Measurements from ENCODE around the gene SLC35F1.

SLC35F1 gene

DNA sequence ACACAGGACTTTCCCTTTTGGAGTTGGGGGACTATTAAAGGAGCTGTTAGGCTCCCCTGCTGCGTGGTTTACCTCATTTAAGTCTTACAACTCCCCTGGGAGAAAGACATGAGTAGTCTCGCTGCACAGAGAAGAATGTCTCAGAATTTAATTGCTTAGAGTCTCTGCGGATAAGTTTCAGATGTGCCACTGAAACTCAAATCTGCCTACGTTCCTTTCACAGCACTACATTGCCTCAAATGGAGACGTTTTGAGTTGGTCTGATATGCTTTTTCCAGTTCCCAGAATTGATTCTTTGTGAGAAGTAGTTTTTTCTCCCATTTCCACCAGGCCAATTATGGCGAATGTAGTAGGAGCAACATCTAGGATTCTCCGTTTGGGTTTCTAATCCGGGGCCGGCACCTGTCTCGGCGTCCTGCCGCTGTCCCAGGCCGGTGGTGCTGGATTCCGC, 532 bp upstream of the SLC35F1 start:
- DNase-seq = no peak
- ChIA-PET CTCF (interaction anchor here (0.6 kb wide), 1 partner anchor 501 kb away, joined by 3 read pairs; no protein-coding TSS in a partner anchor), POLR2A (no interaction called here)
- Histone ChIP-seq H3K36me3 (ENCODE audit: control insufficient read depth in 4 of 4, insufficient read depth in 4 of 4, low read length in 3 of 4) (no peaks in the 10 kb centered on the region), H3K9me3 (ENCODE audit: control extremely low read depth in 1 of 5, control insufficient read depth in 4 of 5, insufficient read depth in 2 of 5, low read depth in 1 of 5, low read length in 4 of 5) (peaks cover 0 to 3% (median 1%) of the 10 kb centered on the region in 5 experiments), H3K4me1 (ENCODE audit: control extremely low read depth in 1 of 4, control insufficient read depth in 4 of 4, insufficient read depth in 4 of 4, low read length in 3 of 4) (peaks cover 0 to 23% (median 17%) of the 10 kb centered on the region in 4 experiments), H3K27me3 (replicated peaks in 2 of 5; ENCODE audit: control insufficient read depth in 4 of 5, insufficient read depth in 5 of 5, low read length in 4 of 5) (peaks cover 24 to 69% (median 32%) of the 10 kb centered on the region in 5 experiments), H3K4me3 (ENCODE audit: control insufficient read depth in 1 of 7, extremely low read depth in 1 of 7, insufficient read depth in 4 of 7, low read depth in 2 of 7, low read length in 6 of 7) (peak overlapping the region in 6 of 7 experiments; percentile 17 to 74 (median 65)), H3K27ac (ENCODE audit: insufficient read depth in 1 of 2, low read depth in 1 of 2, low read length in 2 of 2, poor library complexity in 1 of 2, severe bottlenecking in 2 of 2) (no peak overlapping the region)
- 12% methylated on average over 9 of the region's 14 CpGs for WGBS (ENCODE audit: insufficient coverage)

DNA sequence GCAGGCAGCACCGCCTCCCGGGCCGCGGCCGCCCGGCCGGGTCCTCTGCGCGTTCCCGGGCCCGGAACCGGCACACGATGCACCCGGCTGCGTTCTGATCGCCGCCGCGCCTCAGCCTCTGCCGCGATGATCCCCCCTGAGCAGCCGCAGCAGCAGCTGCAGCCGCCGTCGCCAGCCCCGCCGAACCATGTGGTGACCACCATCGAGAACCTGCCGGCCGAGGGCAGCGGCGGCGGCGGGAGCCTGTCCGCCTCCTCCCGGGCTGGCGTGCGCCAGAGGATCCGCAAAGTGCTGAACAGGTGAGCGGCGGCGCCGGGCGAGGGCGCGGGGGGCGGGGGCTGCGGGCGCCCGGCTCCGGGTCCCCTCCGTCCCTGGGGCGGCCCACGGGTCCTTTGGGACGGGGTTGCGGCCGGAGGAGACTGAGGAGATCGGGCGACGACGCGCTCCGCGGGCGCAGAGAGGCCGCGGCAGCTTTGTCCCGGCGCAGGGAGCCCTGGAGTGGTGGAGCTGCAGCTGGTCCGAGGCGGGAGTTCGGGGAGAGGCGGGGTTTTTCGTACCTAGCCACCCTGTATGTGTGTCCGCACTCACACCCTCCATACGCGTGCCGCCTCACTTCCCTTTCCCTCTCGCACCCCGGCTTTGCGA, 659 bp downstream of the SLC35F1 start:
- Histone ChIP-seq H3K4me3 (ENCODE audit: control insufficient read depth in 1 of 7, extremely low read depth in 1 of 7, insufficient read depth in 4 of 7, low read depth in 2 of 7, low read length in 6 of 7) (peak overlapping the region; percentile 20 to 74 (median 64)), H3K4me1 (ENCODE audit: control extremely low read depth in 1 of 4, control insufficient read depth in 4 of 4, insufficient read depth in 4 of 4, low read length in 3 of 4) (peaks cover 0 to 23% (median 17%) of the 10 kb centered on the region in 4 experiments), H3K36me3 (ENCODE audit: control insufficient read depth in 4 of 4, insufficient read depth in 4 of 4, low read length in 3 of 4) (no peaks in the 10 kb centered on the region), H3K9me3 (ENCODE audit: control extremely low read depth in 1 of 5, control insufficient read depth in 4 of 5, insufficient read depth in 2 of 5, low read depth in 1 of 5, low read length in 4 of 5) (peaks cover 0 to 3% (median 1%) of the 10 kb centered on the region in 5 experiments), H3K27me3 (replicated peaks in 2 of 5; ENCODE audit: control insufficient read depth in 4 of 5, insufficient read depth in 5 of 5, low read length in 4 of 5) (peaks cover 24 to 72% (median 32%) of the 10 kb centered on the region in 5 experiments), H3K27ac (ENCODE audit: insufficient read depth in 1 of 2, low read depth in 1 of 2, low read length in 2 of 2, poor library complexity in 1 of 2, severe bottlenecking in 2 of 2) (no peak overlapping the region)
- POLR2A ChIA-PET = no interaction called here
- CTCF ChIA-PET = no interaction called here
- no peak for DNase-seq
- under 1% methylated on average over 64 of the region's 81 CpGs for WGBS (ENCODE audit: insufficient coverage)

DNA sequence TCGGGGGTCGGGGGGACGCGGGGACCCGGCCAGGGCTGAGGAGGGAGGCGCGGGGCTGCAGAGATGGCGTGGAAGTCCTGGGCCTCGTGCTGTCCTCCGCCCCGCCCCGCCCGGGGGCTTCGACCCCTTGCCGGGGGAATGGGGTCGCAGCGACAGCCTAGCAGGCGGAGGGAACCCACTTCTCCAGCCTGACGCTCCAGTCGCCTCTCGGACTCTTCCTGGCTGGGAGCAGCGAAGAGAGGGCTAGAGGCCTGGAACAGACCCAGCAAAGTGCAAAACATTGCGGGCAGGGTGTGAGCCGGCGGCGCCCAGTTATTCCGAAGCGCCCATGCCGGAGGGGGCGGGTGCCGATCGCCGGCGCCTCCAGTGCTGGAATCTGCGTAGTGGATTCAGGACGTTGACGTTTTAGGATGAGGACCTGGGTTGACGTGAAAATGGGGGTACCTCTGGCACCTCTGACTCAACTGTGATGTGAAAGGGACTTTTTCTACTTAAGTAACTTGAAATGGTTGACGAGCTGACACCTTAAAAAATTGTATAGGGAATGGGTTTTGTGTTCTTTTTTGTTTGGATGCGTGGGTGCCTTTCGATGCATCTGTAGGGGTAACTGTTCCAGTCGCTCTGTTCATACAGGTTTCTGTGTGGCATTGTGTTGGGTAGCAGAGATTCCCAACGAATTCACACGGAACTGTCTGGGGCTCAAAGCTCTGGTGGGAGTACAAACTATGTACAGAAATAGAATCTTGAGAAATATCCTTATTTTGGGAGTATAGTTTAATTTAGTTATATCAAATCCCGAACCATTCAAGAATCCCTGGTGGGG, 1.4 kb downstream of the SLC35F1 start:
- peaks cover 24 to 72% (median 32%) of the 10 kb centered on the region in 5 experiments for H3K27me3 ChIP-seq (replicated peaks in 2 of 5; ENCODE audit: control insufficient read depth in 4 of 5, insufficient read depth in 5 of 5, low read length in 4 of 5)
- peaks cover 0 to 23% (median 17%) of the 10 kb centered on the region in 4 experiments for H3K4me1 ChIP-seq (ENCODE audit: control extremely low read depth in 1 of 4, control insufficient read depth in 4 of 4, insufficient read depth in 4 of 4, low read length in 3 of 4)
- WGBS (ENCODE audit: insufficient coverage) = 7% methylated on average over 38 of the region's 45 CpGs
- ChIA-PET POLR2A (no interaction called here), CTCF (no interaction called here)
- H3K9me3 ChIP-seq (ENCODE audit: control extremely low read depth in 1 of 5, control insufficient read depth in 4 of 5, insufficient read depth in 2 of 5, low read depth in 1 of 5, low read length in 4 of 5) = peaks cover 0 to 3% (median 1%) of the 10 kb centered on the region in 5 experiments
- H3K4me3 ChIP-seq (ENCODE audit: control insufficient read depth in 1 of 7, extremely low read depth in 1 of 7, insufficient read depth in 4 of 7, low read depth in 2 of 7, low read length in 6 of 7) = peak overlapping the region in 5 of 7 experiments; percentile 23 to 74 (median 64)
- no peak overlapping the region for H3K27ac ChIP-seq (ENCODE audit: insufficient read depth in 1 of 2, low read depth in 1 of 2, low read length in 2 of 2, poor library complexity in 1 of 2, severe bottlenecking in 2 of 2)
- DNase-seq = peak in 1 of 3 donors; percentile 20
- H3K36me3 ChIP-seq (ENCODE audit: control insufficient read depth in 4 of 4, insufficient read depth in 4 of 4, low read length in 3 of 4) = no peaks in the 10 kb centered on the region

DNA sequence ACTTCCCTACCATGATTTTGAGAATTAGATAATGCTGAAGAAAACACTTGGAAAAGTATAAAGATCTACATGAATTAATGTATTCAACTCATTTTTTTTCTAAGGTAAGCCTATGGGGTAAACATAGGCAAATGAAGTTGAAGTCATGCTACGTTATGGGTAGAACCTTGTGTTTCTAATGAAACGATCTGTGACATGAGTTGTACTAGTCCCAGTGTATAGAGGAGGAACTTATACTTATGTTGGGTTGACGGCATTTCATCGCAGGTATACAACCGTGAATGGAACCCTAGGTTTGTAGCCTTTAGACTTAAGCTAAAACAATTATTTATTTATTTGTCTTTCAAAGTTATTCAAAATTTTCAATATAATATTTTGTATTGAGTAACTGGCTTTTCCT, 2.6 kb downstream of the SLC35F1 start:
- Histone ChIP-seq H3K27ac (ENCODE audit: insufficient read depth in 1 of 2, low read depth in 1 of 2, low read length in 2 of 2, poor library complexity in 1 of 2, severe bottlenecking in 2 of 2) (no peak overlapping the region), H3K4me3 (ENCODE audit: control insufficient read depth in 1 of 7, extremely low read depth in 1 of 7, insufficient read depth in 4 of 7, low read depth in 2 of 7, low read length in 6 of 7) (no peak overlapping the region)
- CTCF ChIA-PET = no interaction called here

DNA sequence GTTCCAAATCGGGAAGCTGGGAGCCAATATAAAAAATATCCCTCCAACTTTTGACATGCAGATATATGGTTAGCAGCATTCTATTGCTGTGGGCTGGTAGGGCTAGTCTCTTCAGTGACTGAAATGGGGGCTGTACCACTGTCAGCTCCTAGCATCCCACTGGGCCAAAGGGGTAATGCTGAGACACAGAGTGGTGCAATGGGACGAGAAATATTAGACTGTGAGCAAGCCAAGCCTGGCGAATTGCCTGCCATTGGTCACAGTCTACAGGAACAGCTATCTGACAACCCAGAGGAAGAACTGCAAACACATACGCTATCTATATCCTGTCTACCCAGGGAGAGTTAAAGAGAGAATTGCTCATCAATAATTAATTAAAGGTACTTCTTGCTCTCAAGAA, 3.5 kb downstream of the SLC35F1 start:
- WGBS (ENCODE audit: insufficient coverage) = 90% methylated on average over 2 of the region's 4 CpGs

More for the DNA sequence above, 2.6 kb downstream of the SLC35F1 start:
- H3K27me3 ChIP-seq (replicated peaks in 2 of 5; ENCODE audit: control insufficient read depth in 4 of 5, insufficient read depth in 5 of 5, low read length in 4 of 5) = peaks cover 20 to 63% (median 24%) of the 10 kb centered on the region in 5 experiments
- 100% methylated on average over 2 of the region's 5 CpGs for WGBS (ENCODE audit: insufficient coverage)
- H3K36me3 ChIP-seq (ENCODE audit: control insufficient read depth in 4 of 4, insufficient read depth in 4 of 4, low read length in 3 of 4) = no peaks in the 10 kb centered on the region
- POLR2A ChIA-PET = no interaction called here
- peaks cover 0 to 3% (median 1%) of the 10 kb centered on the region in 5 experiments for H3K9me3 ChIP-seq (ENCODE audit: control extremely low read depth in 1 of 5, control insufficient read depth in 4 of 5, insufficient read depth in 2 of 5, low read depth in 1 of 5, low read length in 4 of 5)
- H3K4me1 ChIP-seq (ENCODE audit: control extremely low read depth in 1 of 4, control insufficient read depth in 4 of 4, insufficient read depth in 4 of 4, low read length in 3 of 4) = peaks cover 0 to 23% (median 17%) of the 10 kb centered on the region in 4 experiments
- no peak for DNase-seq

DNA sequence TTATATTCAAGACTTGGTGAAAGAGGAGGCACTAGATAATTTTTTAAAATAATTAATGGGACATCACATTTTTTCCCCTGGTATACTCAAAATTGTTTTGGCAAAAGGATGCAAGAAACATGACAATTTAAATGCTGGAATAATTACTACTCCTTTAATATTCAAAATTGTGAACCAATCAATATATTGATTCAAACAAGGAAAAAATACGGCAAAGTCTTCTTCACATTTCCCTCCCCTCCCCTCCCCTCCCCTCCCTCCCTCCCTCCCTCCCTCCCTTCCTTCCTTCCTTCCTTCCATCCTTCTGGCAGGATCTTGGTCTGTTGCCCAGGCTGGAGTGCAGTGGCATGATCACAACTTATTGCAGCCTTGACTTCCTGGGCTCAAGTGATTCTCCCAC, 4.1 kb downstream of the SLC35F1 start:
- ChIA-PET POLR2A (no interaction called here), CTCF (no interaction called here)
- Histone ChIP-seq H3K36me3 (ENCODE audit: control insufficient read depth in 4 of 4, insufficient read depth in 4 of 4, low read length in 3 of 4) (no peaks in the 10 kb centered on the region), H3K27ac (ENCODE audit: insufficient read depth in 1 of 2, low read depth in 1 of 2, low read length in 2 of 2, poor library complexity in 1 of 2, severe bottlenecking in 2 of 2) (no peak overlapping the region), H3K27me3 (replicated peaks in 2 of 5; ENCODE audit: control insufficient read depth in 4 of 5, insufficient read depth in 5 of 5, low read length in 4 of 5) (peaks cover 12 to 55% (median 16%) of the 10 kb centered on the region in 5 experiments), H3K4me3 (ENCODE audit: control insufficient read depth in 1 of 7, extremely low read depth in 1 of 7, insufficient read depth in 4 of 7, low read depth in 2 of 7, low read length in 6 of 7) (no peak overlapping the region), H3K4me1 (ENCODE audit: control extremely low read depth in 1 of 4, control insufficient read depth in 4 of 4, insufficient read depth in 4 of 4, low read length in 3 of 4) (peaks cover 0 to 23% (median 17%) of the 10 kb centered on the region in 4 experiments), H3K9me3 (ENCODE audit: control extremely low read depth in 1 of 5, control insufficient read depth in 4 of 5, insufficient read depth in 2 of 5, low read depth in 1 of 5, low read length in 4 of 5) (peaks cover 0 to 3% (median 1%) of the 10 kb centered on the region in 5 experiments)
- WGBS (ENCODE audit: insufficient coverage) = no CpG with 5 or more reads among the region's 1 CpG
- no peak for DNase-seq

More for the DNA sequence above, 3.5 kb downstream of the SLC35F1 start:
- no peak for DNase-seq
- peaks cover 0 to 23% (median 17%) of the 10 kb centered on the region in 4 experiments for H3K4me1 ChIP-seq (ENCODE audit: control extremely low read depth in 1 of 4, control insufficient read depth in 4 of 4, insufficient read depth in 4 of 4, low read length in 3 of 4)
- H3K9me3 ChIP-seq (ENCODE audit: control extremely low read depth in 1 of 5, control insufficient read depth in 4 of 5, insufficient read depth in 2 of 5, low read depth in 1 of 5, low read length in 4 of 5) = peaks cover 0 to 3% (median 1%) of the 10 kb centered on the region in 5 experiments
- no peaks in the 10 kb centered on the region for H3K36me3 ChIP-seq (ENCODE audit: control insufficient read depth in 4 of 4, insufficient read depth in 4 of 4, low read length in 3 of 4)
- ChIA-PET CTCF (no interaction called here), POLR2A (no interaction called here)
- peaks cover 15 to 55% (median 20%) of the 10 kb centered on the region in 5 experiments for H3K27me3 ChIP-seq (replicated peaks in 2 of 5; ENCODE audit: control insufficient read depth in 4 of 5, insufficient read depth in 5 of 5, low read length in 4 of 5)
- no peak overlapping the region for H3K4me3 ChIP-seq (ENCODE audit: control insufficient read depth in 1 of 7, extremely low read depth in 1 of 7, insufficient read depth in 4 of 7, low read depth in 2 of 7, low read length in 6 of 7)
- no peak overlapping the region for H3K27ac ChIP-seq (ENCODE audit: insufficient read depth in 1 of 2, low read depth in 1 of 2, low read length in 2 of 2, poor library complexity in 1 of 2, severe bottlenecking in 2 of 2)

Data from common myeloid progenitor, CD34-positive (primary cell).